Fibroblast of lung (primary cell): ENCODE results near the gene PANK1.

Experiments
- CTCF ChIP-seq, 2 donors: IDR thresholded peaks in 1 of 2; conservative IDR thresholded peaks in 1 of 2; 1 replicate in 1 of 2; 2 replicates in 1 of 2; pipeline ENCODE4 v1.5.1; 2011 to 2012; ENCODE audit warnings: low read length in 2 of 2, control low read depth in 1 of 2, inconsistent platforms in 1 of 2, low read depth in 1 of 2, mild to moderate bottlenecking in 1 of 2
- EZH2 ChIP-seq: IDR thresholded peaks from 2 replicates; pipeline ENCODE4 v1.5.1; 2012; ENCODE audit warnings: low read length, control low read depth, mild to moderate bottlenecking; ENCODE audit errors: missing control alignments

- TF ChIP-seq CTCF (conservative IDR thresholded peaks at IDR 0.05 in 1 of 2, IDR thresholded peaks at IDR 0.05 in 1 of 2; ENCODE audit: low read depth in 1 of 2, low read length in 2 of 2) (no peak), EZH2 (no peak)
These were observed 91.8 kb downstream of the PANK1 start for GRCh38 chr10:89553064-89553734.
